Upper lobe of left lung (tissue), 6 donors: Measurements from ENCODE around the gene ZNF500. TPM values are rescaled to one million over a fixed set of nuclear protein-coding genes. Genes with fewer than 3 reads are reported as not detected.
A peak's percentile ranks its signal among the peaks of the same experiment; 100 is the strongest.

Source experiments
- ATAC-seq, 2 donors: fragments of 200-7000 bp; cut with Tn5 transposase; one replicate each; pipeline ENCODE4 v1.9.1; 2022; ENCODE audit warnings: mild to moderate bottlenecking in 2 of 2, moderate library complexity in 2 of 2; ENCODE audit not compliant: low FRiP score in 2 of 2
- DNase-seq, 2 donors: peaks; one replicate each; pipeline ENCODE4 v3.0.0-alpha.2; 2019 to 2020
- H3K27ac ChIP-seq, 4 donors: fragments of 200-600 bp; sonication (generic); one replicate each; pipeline ENCODE4 v1.5.1; 2016 to 2019
- H3K27me3 ChIP-seq, 4 donors: fragments of 200-600 bp; sonication (generic); one replicate each; pipeline ENCODE4 v1.5.1; 2017 to 2019
- H3K36me3 ChIP-seq, 4 donors: fragments of 200-600 bp; sonication (generic); one replicate each; pipeline ENCODE4 v1.5.1; 2016 to 2019
- H3K4me1 ChIP-seq, 4 donors: fragments of 200-600 bp; sonication (generic); one replicate each; pipeline ENCODE4 v1.5.1; 2018 to 2019
- H3K4me3 ChIP-seq, 4 donors: fragments of 200-600 bp; sonication (generic); one replicate each; pipeline ENCODE4 v1.5.1; 2017 to 2019; ENCODE audit warnings: mild to moderate bottlenecking in 2 of 4, moderate library complexity in 1 of 4
- H3K9me3 ChIP-seq, 4 donors: fragments of 200-600 bp; sonication (generic); one replicate each; pipeline ENCODE4 v1.5.1; 2018 to 2019
- EP300 ChIP-seq, 4 donors: sonication (generic); formaldehyde crosslinking; IDR thresholded peaks; one replicate each; pipeline ENCODE4 v1.5.1; 2017; ENCODE audit warnings: antibody characterized with exemption in 4 of 4, control low read depth in 2 of 4
- POLR2A ChIP-seq, 4 donors: fragments of 450-650 bp; IDR thresholded peaks; one replicate each; pipeline ENCODE4 v1.5.1; 2016 to 2017; ENCODE audit warnings: antibody characterized with exemption in 4 of 4, mild to moderate bottlenecking in 2 of 4
- POLR2AphosphoS5 ChIP-seq, 2 donors: sonication (generic); formaldehyde crosslinking; IDR thresholded peaks; one replicate each; pipeline ENCODE4 v1.5.1; 2017; ENCODE audit warnings: antibody characterized with exemption in 2 of 2
- WGBS, 2 donors: methylation state at CpG; one replicate each; pipeline ENCODE4 v1.1.5; 2017 to 2018; 5-methylcytosine and 5-hydroxymethylcytosine counted together
- total RNA-seq, 6 donors: library from RNA; depleted of rRNA in 4 of 6; stranded (reverse); fragments of >200 nt in 4 of 6; gene quantifications; one replicate each; pipeline versions ENCODE4 v1.1.0 to v1.2.1, GENCODE V29; 2016 to 2021
- TF ChIP-seq, protein P1 (sequence below), 6 experiments: fragments of 450-650 bp in 4 of 6; fragments of 200-600 bp in 2 of 6; sonication (generic) in 2 of 6; IDR thresholded peaks; one replicate each; pipeline ENCODE4 v1.5.1; 2016 to 2019; ENCODE audit warnings: antibody characterized with exemption in 6 of 6
- donor health status: DM: no; HTN: no; CAD: no; lungs with moderate emphysema.
- donor health status: DM: no; HTN: yes; CAD: no; lungs with severe emphysema.

Gene ZNF500
- total RNA-seq = 10 to 100 TPM; 10.1 to 17.5 (median 13.2) TPM

DNA sequence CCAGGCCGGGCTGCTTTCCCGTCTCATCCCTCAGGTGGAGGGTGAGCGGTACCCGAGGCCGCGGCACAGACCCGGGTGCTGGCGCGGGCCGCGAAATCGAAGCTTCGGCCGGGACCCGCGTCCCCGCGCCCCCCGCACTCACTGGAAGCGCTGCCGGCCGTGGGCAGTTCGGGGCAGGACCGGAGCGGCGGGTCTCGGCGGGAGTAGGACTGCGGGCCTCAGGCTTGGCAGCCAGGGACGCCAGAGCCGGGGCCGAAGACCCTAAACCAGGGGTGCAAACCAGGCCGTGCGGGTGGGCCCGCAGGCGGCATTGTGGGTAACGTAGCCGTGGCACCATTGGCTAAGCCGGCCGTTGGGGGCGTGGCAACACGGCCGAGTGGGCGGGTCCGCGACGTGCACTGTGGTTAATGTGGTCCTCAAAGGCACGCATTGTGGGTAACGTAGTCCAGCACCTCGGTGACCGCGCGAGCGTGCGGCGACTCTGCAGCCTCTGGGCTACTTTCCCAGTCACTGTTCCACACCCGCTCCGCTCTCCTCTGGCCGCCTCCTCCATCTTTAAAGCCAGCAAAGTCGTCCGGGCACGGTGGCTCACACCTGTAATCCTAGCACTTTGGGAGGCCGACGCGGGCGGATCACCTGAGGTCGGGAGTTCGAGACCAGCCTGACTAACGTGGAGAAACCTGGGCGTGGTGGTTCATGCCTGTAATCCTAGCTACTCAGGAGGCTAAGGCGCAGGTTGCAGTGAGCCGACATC, at the start of gene ZNF500:
Gene ZNF500 (minus strand): TSS at position 288 of the 754 bp plus-strand sequence. CDS start 1,184 bp downstream, outside the sequence.
- WGBS, 2 donors = 4 to 11% methylated on average over 24 to 28 of the region's 72 CpGs
- peak; percentile 97 for ATAC-seq

DNA sequence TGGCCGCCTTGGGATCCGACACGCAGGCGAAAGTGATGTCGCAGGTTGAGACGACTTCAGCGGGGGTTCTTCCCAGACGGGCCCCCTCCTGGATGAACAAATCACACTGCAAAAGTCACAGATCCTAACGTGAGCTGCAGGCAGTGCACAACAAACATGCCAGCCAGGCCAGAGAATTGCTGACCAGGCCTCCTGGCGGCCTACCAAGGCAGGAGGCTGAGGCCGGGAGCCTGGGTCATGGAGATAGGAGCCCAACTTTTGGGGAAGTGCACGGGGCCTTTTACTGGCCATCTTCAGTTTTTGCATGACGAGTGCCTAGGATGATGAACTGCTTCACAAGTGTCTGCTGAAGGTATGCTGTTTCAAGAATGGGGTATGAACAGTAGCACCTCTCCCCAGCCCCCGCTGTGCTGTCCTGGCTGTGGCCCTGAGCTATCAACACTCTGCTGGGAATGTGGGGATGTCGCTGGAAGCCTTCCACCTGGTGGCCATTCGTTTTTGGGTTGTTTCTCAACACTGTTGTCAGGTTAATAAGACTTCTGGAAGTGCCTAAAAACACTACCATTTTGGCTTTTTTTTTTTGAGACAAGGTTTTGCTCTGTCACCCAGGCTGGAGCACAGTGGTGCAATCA, 47.7 kb upstream of the ZNF500 start:
- Histone ChIP-seq H3K4me3 (no peak overlapping the region), H3K4me1 (no peaks in the 10 kb centered on the region), H3K36me3 (peaks cover 37 to 99% (median 86%) of the 10 kb centered on the region in 4 donors), H3K9me3 (no peaks in the 10 kb centered on the region), H3K27me3 (no peaks in the 10 kb centered on the region), H3K27ac (no peak overlapping the region)
- 81 to 91% methylated on average over 9 to 16 of the region's 16 CpGs for WGBS, 2 donors
- DNase-seq = no peak
- no peak for ATAC-seq
- no peak for TF ChIP-seq POLR2A (IDR thresholded peaks at IDR 0.05)
- TF ChIP-seq, protein P1, sequence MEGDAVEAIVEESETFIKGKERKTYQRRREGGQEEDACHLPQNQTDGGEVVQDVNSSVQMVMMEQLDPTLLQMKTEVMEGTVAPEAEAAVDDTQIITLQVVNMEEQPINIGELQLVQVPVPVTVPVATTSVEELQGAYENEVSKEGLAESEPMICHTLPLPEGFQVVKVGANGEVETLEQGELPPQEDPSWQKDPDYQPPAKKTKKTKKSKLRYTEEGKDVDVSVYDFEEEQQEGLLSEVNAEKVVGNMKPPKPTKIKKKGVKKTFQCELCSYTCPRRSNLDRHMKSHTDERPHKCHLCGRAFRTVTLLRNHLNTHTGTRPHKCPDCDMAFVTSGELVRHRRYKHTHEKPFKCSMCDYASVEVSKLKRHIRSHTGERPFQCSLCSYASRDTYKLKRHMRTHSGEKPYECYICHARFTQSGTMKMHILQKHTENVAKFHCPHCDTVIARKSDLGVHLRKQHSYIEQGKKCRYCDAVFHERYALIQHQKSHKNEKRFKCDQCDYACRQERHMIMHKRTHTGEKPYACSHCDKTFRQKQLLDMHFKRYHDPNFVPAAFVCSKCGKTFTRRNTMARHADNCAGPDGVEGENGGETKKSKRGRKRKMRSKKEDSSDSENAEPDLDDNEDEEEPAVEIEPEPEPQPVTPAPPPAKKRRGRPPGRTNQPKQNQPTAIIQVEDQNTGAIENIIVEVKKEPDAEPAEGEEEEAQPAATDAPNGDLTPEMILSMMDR (IDR thresholded peaks at IDR 0.05) = no peak

More for the DNA sequence above, at the start of gene ZNF500:
- Histone ChIP-seq H3K4me3 (peak within 1 kb of the TSS; percentile 87 to 99 (median 98)), H3K27ac (peak within 1 kb of the TSS; percentile 74 to 91 (median 90)), H3K27me3 (no peaks in the 10 kb centered on the region), H3K9me3 (no peaks in the 10 kb centered on the region), H3K36me3 (peaks cover under 1 to 32% (median 24%) of the 10 kb centered on the region in 4 donors), H3K4me1 (peaks cover 26 to 38% (median 32%) of the 10 kb centered on the region in 4 donors)
- peak; percentile 99 to 100 for DNase-seq
- TF ChIP-seq EP300 (IDR thresholded peaks at IDR 0.05) (no peak), POLR2AphosphoS5 (IDR thresholded peaks at IDR 0.05) (peak in 1 of 2 donors; percentile 86), POLR2A (IDR thresholded peaks at IDR 0.05) (peak in 2 of 4 donors; percentile 49 to 74)
- TF ChIP-seq, protein P1 (IDR thresholded peaks at IDR 0.05) = peak in 1 of 6 experiments; percentile 13

DNA sequence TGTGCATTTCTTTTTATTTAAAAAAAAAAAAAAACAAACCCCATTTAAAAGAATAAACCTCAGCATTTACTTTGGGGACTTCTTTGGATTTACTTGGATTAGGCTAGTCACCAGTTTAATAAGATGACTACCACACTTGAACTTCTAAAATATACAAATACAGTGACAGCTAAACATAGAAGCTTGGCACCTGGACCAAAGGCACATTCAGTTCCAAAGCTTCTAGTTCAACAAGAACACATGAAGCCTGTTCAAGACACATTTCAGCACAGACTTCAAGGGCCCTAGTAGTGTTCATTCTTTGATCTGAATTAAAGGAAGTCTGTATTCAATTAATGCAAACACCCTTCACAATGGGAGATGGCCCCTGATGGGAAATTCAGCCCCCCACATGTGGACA, 47.1 kb upstream of the ZNF500 start:
- DNase-seq (no peak), ATAC-seq (no peak)
- no peak for TF ChIP-seq POLR2A (IDR thresholded peaks at IDR 0.05)
- TF ChIP-seq, protein P1 (IDR thresholded peaks at IDR 0.05) = no peak
- no peak for TF ChIP-seq EP300 (IDR thresholded peaks at IDR 0.05)
- no peak for TF ChIP-seq POLR2AphosphoS5 (IDR thresholded peaks at IDR 0.05)
- H3K27ac ChIP-seq = no peak overlapping the region
- peaks cover 38 to 99% (median 85%) of the 10 kb centered on the region in 4 donors for H3K36me3 ChIP-seq
- no peak overlapping the region for H3K4me3 ChIP-seq
- no peaks in the 10 kb centered on the region for H3K9me3 ChIP-seq
- no peaks in the 10 kb centered on the region for H3K4me1 ChIP-seq
- H3K27me3 ChIP-seq = no peaks in the 10 kb centered on the region

DNA sequence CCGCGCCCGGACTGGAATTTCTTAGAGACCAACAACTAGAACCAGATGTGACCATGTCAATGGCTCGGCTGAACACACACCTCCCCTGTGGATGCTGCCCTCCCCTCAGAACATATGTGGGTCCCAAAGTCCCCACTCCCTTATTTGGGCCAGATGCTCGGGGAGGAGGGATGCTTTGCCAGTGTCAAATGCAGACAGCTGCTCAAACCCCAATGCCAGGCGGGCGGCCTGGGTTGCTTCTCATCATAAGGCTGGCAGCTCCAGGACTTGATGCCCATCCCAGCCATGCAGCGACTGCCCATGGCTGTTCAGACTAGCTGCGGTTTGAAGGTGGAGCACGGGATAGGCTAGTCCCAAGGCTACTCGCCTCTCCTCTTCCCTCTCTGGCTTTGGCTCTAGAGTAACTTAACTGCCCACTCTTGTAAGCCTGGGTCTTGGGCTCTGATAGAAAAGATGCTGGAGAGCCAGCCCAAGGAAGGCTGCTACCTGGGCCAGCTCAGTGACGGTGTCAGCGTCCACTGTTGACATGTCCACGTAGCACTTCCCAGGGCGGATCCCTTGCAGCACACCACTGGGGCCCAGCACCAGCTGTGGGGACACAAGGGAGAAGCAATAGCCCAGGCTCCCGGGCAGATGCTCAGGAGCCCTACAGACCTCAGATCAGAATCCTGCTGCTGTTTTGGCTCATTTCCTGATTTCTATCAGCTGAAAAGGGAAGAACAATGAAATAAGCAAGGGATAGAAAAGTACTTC, 46.5 kb upstream of the ZNF500 start:
- 93 to 97% methylated on average over 11 to 16 of the region's 16 CpGs for WGBS, 2 donors
- no peaks in the 10 kb centered on the region for H3K27me3 ChIP-seq

More for the DNA sequence above, 46.5 kb upstream of the ZNF500 start:
- H3K9me3 ChIP-seq = no peaks in the 10 kb centered on the region
- DNase-seq = no peak
- TF ChIP-seq EP300 (IDR thresholded peaks at IDR 0.05) (no peak), POLR2A (IDR thresholded peaks at IDR 0.05) (no peak), POLR2AphosphoS5 (IDR thresholded peaks at IDR 0.05) (no peak)
- TF ChIP-seq, protein P1 (IDR thresholded peaks at IDR 0.05) = no peak
- ATAC-seq = no peak
- no peak overlapping the region for H3K27ac ChIP-seq
- H3K36me3 ChIP-seq = peaks cover 38 to 99% (median 83%) of the 10 kb centered on the region in 4 donors
- H3K4me3 ChIP-seq = no peak overlapping the region
- H3K4me1 ChIP-seq = no peaks in the 10 kb centered on the region
